HepG2 (cell line): ENCODE data around the gene CALY. TPM values are rescaled to one million over a fixed set of nuclear protein-coding genes. Genes with fewer than 3 reads are reported as not detected.

Source experiments
- AHR ChIP-seq: IDR thresholded peaks from 2 replicates; pipeline ENCODE4 v1.6.1; 2018; ENCODE audit warnings: missing genetic modification reagents, missing compliant biosample characterization
- FOXK1 ChIP-seq: sonication (generic); formaldehyde crosslinking; IDR thresholded peaks from 2 replicates; pipeline ENCODE4 v1.4.0; 2020; ENCODE audit warnings: low read depth, missing genetic modification reagents, borderline replicate concordance
- FOXK2 ChIP-seq: fragments of 450-650 bp; IDR thresholded peaks from 2 replicates; pipeline ENCODE4 v1.6.1; 2016
- IRF2 ChIP-seq: IDR thresholded peaks from 2 replicates; pipeline ENCODE4 v1.6.1; 2018; ENCODE audit warnings: missing genetic modification reagents, missing compliant biosample characterization
- JUN ChIP-seq: sonication (generic); formaldehyde crosslinking; IDR thresholded peaks from 2 replicates; pipeline ENCODE4 v1.4.0; 2020; ENCODE audit warnings: mild to moderate bottlenecking, missing genetic modification reagents
- JUNB ChIP-seq: sonication (generic); formaldehyde crosslinking; IDR thresholded peaks from 2 replicates; pipeline ENCODE4 v1.8.0; 2022; ENCODE audit warnings: missing genetic modification reagents, mild to moderate bottlenecking, borderline replicate concordance
- NFATC3 ChIP-seq: sonication (generic); formaldehyde crosslinking; IDR thresholded peaks from 2 replicates; pipeline ENCODE4 v1.5.1; 2020; ENCODE audit warnings: mild to moderate bottlenecking, missing genetic modification reagents
- PRMT3 ChIP-seq: sonication (generic); formaldehyde crosslinking; IDR thresholded peaks from 2 replicates; pipeline ENCODE4 v1.8.1; 2022; ENCODE audit warnings: low read depth, mild to moderate bottlenecking, moderate library complexity, missing genetic modification reagents, borderline replicate concordance
- REPIN1 ChIP-seq: sonication (generic); formaldehyde crosslinking; IDR thresholded peaks from 2 replicates; pipeline ENCODE4 v1.8.0; 2022; ENCODE audit warnings: missing genetic modification reagents, low read depth, mild to moderate bottlenecking, borderline replicate concordance
- SP140L ChIP-seq: sonication (generic); formaldehyde crosslinking; IDR thresholded peaks from 2 replicates; pipeline ENCODE4 v1.4.0; 2020; ENCODE audit warnings: missing genetic modification reagents, borderline replicate concordance
- ZBTB3 ChIP-seq: sonication (generic); formaldehyde crosslinking; IDR thresholded peaks from 2 replicates; pipeline ENCODE4 v1.4.0; 2020; ENCODE audit warnings: low read depth, mild to moderate bottlenecking, moderate library complexity, missing genetic modification reagents, borderline replicate concordance
- ZBTB38 ChIP-seq: sonication (generic); formaldehyde crosslinking; IDR thresholded peaks from 2 replicates; pipeline ENCODE4 v1.5.1; 2020; ENCODE audit warnings: mild to moderate bottlenecking, missing genetic modification reagents
- ZNF3 ChIP-seq: IDR thresholded peaks from 2 replicates; pipeline ENCODE4 v1.7.0; 2017; ENCODE audit warnings: inconsistent platforms
- ZNF75D ChIP-seq: sonication (generic); formaldehyde crosslinking; IDR thresholded peaks from 2 replicates; pipeline ENCODE4 v1.8.1; 2023; ENCODE audit warnings: missing genetic modification reagents, mild to moderate bottlenecking, borderline replicate concordance
- ZNF777 ChIP-seq: sonication (generic); formaldehyde crosslinking; IDR thresholded peaks from 2 replicates; pipeline ENCODE4 v1.4.0; 2020; ENCODE audit warnings: missing genetic modification reagents
- polyA plus RNA-seq, 8 experiments: library from polyadenylated mRNA; depleted of rRNA in 3 of 8; stranded (reverse) in 7 of 8; unstranded in 1 of 8; fragments of >200 nt; fragmentation: Illumina TruSeq in 4 of 8; extraction: Trizol in 4 of 8; gene quantifications; 2 replicates each; pipeline versions ENCODE4 v1.2.1 to v1.2.3, GENCODE V29; 2011 to 2016; ENCODE audit warnings: low read depth in 4 of 8, missing spikeins in 1 of 8, mixed read lengths in 1 of 8; ENCODE audit not compliant: insufficient read depth in 1 of 8
- total RNA-seq, 5 experiments: library from RNA; depleted of rRNA; stranded (reverse); fragments of >200 nt; fragmentation: Illumina TruSeq; extraction: Trizol; gene quantifications; 2 replicates each; pipeline ENCODE4 v1.2.3, GENCODE V29; 2016; ENCODE audit warnings: low read depth in 1 of 5
- TF ChIP-seq, protein P1 (sequence below): sonication (generic); formaldehyde crosslinking; IDR thresholded peaks from 2 replicates; pipeline ENCODE4 v1.4.0; 2020; ENCODE audit warnings: mild to moderate bottlenecking, missing genetic modification reagents
- TF ChIP-seq, protein P2 (sequence below), 2 experiments: sonication (generic) in 1 of 2; formaldehyde crosslinking in 1 of 2; IDR thresholded peaks; 2 replicates each; pipeline versions ENCODE4 v1.4.0 to v1.6.1; 2016 to 2020; ENCODE audit warnings: borderline replicate concordance in 1 of 2, low read depth in 1 of 2, mild to moderate bottlenecking in 1 of 2, missing genetic modification reagents in 1 of 2
- TF ChIP-seq, protein P3 (sequence below): sonication (generic); formaldehyde crosslinking; IDR thresholded peaks from 2 replicates; pipeline ENCODE4 v1.4.0; 2020; ENCODE audit warnings: missing genetic modification reagents
- TF ChIP-seq, protein P4 (sequence below): sonication (generic); formaldehyde crosslinking; IDR thresholded peaks from 2 replicates; pipeline ENCODE4 v1.4.0; 2020; ENCODE audit warnings: missing genetic modification reagents, borderline replicate concordance
- TF ChIP-seq, protein P5 (sequence below): sonication (generic); formaldehyde crosslinking; IDR thresholded peaks from 2 replicates; pipeline ENCODE4 v1.5.0; 2020; ENCODE audit warnings: missing genetic modification reagents

The CALY gene
- total and polyA plus RNA-seq, 2 of the 13 experiments (the other 11 are each of a cell fraction or from before 2014, with no cell fraction given) = 0.08 TPM; not detected in 1

DNA sequence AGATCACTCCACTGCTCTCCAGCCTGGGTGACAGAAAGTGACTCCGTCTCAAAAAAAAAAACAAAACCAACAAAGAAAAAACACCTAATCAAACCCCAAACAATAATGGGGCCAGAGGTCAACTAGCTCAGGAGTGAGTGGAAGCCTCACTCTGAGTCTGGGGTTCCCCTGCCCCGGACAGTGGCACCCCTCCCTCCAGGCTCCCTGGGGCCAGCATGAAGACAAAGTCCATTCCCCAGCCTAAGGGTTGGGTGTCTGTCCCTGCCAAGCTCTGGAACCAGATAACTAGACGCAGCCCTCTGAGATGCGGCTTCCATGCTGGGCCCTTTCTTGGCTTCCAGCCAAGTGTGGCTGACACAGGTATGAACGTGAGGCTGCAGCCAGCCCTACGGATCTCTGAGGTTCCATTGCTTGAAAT lies 22.9 kb upstream of the CALY start (continued):
- TF ChIP-seq, protein P1, sequence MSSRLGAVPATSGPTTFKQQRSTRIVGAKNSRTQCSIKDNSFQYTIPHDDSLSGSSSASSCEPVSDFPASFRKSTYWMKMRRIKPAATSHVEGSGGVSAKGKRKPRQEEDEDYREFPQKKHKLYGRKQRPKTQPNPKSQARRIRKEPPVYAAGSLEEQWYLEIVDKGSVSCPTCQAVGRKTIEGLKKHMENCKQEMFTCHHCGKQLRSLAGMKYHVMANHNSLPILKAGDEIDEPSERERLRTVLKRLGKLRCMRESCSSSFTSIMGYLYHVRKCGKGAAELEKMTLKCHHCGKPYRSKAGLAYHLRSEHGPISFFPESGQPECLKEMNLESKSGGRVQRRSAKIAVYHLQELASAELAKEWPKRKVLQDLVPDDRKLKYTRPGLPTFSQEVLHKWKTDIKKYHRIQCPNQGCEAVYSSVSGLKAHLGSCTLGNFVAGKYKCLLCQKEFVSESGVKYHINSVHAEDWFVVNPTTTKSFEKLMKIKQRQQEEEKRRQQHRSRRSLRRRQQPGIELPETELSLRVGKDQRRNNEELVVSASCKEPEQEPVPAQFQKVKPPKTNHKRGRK (CRISPR knock-in tag) = no peak
- no peak for TF ChIP-seq JUN (CRISPR knock-in tag)
- TF ChIP-seq, protein P2, sequence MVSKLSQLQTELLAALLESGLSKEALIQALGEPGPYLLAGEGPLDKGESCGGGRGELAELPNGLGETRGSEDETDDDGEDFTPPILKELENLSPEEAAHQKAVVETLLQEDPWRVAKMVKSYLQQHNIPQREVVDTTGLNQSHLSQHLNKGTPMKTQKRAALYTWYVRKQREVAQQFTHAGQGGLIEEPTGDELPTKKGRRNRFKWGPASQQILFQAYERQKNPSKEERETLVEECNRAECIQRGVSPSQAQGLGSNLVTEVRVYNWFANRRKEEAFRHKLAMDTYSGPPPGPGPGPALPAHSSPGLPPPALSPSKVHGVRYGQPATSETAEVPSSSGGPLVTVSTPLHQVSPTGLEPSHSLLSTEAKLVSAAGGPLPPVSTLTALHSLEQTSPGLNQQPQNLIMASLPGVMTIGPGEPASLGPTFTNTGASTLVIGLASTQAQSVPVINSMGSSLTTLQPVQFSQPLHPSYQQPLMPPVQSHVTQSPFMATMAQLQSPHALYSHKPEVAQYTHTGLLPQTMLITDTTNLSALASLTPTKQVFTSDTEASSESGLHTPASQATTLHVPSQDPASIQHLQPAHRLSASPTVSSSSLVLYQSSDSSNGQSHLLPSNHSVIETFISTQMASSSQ (IDR thresholded peaks at IDR 0.05; ENCODE audit: low read depth) = no peak
- TF ChIP-seq, protein P2 (CRISPR knock-in tag; IDR thresholded peaks at IDR 0.05; ENCODE audit: borderline replicate concordance) = no peak; the same call in 1 of the 2 replicates
- TF ChIP-seq, protein P3, sequence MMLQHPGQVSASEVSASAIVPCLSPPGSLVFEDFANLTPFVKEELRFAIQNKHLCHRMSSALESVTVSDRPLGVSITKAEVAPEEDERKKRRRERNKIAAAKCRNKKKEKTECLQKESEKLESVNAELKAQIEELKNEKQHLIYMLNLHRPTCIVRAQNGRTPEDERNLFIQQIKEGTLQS = no peak
- no peak for TF ChIP-seq ZNF3 (CRISPR knock-in tag)
- TF ChIP-seq SP140L (CRISPR knock-in tag) = no peak
- TF ChIP-seq IRF2 = peak; percentile 58; the same call in 1 of the 2 replicates
- TF ChIP-seq, protein P4, sequence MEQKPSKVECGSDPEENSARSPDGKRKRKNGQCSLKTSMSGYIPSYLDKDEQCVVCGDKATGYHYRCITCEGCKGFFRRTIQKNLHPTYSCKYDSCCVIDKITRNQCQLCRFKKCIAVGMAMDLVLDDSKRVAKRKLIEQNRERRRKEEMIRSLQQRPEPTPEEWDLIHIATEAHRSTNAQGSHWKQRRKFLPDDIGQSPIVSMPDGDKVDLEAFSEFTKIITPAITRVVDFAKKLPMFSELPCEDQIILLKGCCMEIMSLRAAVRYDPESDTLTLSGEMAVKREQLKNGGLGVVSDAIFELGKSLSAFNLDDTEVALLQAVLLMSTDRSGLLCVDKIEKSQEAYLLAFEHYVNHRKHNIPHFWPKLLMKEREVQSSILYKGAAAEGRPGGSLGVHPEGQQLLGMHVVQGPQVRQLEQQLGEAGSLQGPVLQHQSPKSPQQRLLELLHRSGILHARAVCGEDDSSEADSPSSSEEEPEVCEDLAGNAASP (CRISPR knock-in tag) = peak; percentile 47; the same call in 1 of the 2 replicates
- no peak for TF ChIP-seq AHR
- TF ChIP-seq ZBTB3 (CRISPR knock-in tag) = 0 out of 2 replicates have a peak, but pooled peaks have one; percentile 15
- TF ChIP-seq REPIN1 (CRISPR knock-in tag) = no peak
- no peak for TF ChIP-seq ZNF75D
- TF ChIP-seq, protein P5, sequence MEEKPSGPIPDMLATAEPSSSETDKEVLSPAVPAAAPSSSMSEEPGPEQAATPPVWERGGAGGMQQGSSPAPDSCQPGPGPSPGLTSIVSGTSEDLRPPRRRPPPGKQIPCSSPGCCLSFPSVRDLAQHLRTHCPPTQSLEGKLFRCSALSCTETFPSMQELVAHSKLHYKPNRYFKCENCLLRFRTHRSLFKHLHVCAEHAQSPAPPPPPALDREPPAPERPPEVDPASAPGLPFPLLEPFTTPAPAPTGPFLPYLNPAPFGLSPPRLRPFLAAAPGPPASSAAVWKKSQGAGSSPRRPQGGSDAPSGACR = peak; percentile 65; the same call in 1 of the 2 replicates
- TF ChIP-seq ZBTB38 = peak; percentile 17; the same call in 1 of the 2 replicates
- no peak for TF ChIP-seq ZNF777 (CRISPR knock-in tag)
- TF ChIP-seq FOXK1 (CRISPR knock-in tag) = no peak
- no peak for TF ChIP-seq PRMT3 (CRISPR knock-in tag)
- TF ChIP-seq JUNB = no peak
- no peak for TF ChIP-seq NFATC3 (CRISPR knock-in tag)
- no peak for TF ChIP-seq FOXK2
